ENCODE results near the gene ACOX1. TPM values are rescaled to one million over a fixed set of nuclear protein-coding genes. Genes with fewer than 3 reads are reported as not detected.

Gene ACOX1
- total and polyA plus RNA-seq, 4 donors = 33.3 to 293 (median 63.4) TPM

- WGBS = 87% methylated on average over 1 of the region's 1 CpG
- H3K36me3 ChIP-seq (ENCODE audit: control insufficient read depth in 4 of 4, insufficient read depth in 3 of 4, low read depth in 1 of 4, low read length in 3 of 4) = peaks cover 6 to 42% (median 34%) of the 10 kb centered on the region in 4 donors
- TF ChIP-seq HNF4G (IDR thresholded peaks at IDR 0.05) (no peak), FOXA2 (IDR thresholded peaks at IDR 0.05) (no peak), RXRA (IDR thresholded peaks at IDR 0.05) (no peak), FOXA1 (IDR thresholded peaks at IDR 0.05) (no peak), REST (IDR thresholded peaks at IDR 0.05) (no peak), NR2F2 (IDR thresholded peaks at IDR 0.05) (no peak), GABPA (IDR thresholded peaks at IDR 0.05 in 1 of 2, conservative IDR thresholded peaks at IDR 0.05 in 1 of 2) (no peak), YY1 (IDR thresholded peaks at IDR 0.05) (no peak), HNF4A (conservative IDR thresholded peaks at IDR 0.05) (no peak), JUND (IDR thresholded peaks at IDR 0.05) (no peak), RAD21 (IDR thresholded peaks at IDR 0.05) (no peak), ATF3 (IDR thresholded peaks at IDR 0.05) (no peak), EGR1 (IDR thresholded peaks at IDR 0.05; ENCODE audit: low read depth in 2 of 2) (no peak), TAF1 (conservative IDR thresholded peaks at IDR 0.05) (no peak), SP1 (IDR thresholded peaks at IDR 0.05) (no peak)
- TF ChIP-seq, protein P1, sequence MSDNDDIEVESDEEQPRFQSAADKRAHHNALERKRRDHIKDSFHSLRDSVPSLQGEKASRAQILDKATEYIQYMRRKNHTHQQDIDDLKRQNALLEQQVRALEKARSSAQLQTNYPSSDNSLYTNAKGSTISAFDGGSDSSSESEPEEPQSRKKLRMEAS (IDR thresholded peaks at IDR 0.05) = no peak
- TF ChIP-seq, protein P2, sequence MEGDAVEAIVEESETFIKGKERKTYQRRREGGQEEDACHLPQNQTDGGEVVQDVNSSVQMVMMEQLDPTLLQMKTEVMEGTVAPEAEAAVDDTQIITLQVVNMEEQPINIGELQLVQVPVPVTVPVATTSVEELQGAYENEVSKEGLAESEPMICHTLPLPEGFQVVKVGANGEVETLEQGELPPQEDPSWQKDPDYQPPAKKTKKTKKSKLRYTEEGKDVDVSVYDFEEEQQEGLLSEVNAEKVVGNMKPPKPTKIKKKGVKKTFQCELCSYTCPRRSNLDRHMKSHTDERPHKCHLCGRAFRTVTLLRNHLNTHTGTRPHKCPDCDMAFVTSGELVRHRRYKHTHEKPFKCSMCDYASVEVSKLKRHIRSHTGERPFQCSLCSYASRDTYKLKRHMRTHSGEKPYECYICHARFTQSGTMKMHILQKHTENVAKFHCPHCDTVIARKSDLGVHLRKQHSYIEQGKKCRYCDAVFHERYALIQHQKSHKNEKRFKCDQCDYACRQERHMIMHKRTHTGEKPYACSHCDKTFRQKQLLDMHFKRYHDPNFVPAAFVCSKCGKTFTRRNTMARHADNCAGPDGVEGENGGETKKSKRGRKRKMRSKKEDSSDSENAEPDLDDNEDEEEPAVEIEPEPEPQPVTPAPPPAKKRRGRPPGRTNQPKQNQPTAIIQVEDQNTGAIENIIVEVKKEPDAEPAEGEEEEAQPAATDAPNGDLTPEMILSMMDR (IDR thresholded peaks at IDR 0.05; ENCODE audit: low read depth, low read length, missing input control) = no peak
- TF ChIP-seq, protein P3, sequence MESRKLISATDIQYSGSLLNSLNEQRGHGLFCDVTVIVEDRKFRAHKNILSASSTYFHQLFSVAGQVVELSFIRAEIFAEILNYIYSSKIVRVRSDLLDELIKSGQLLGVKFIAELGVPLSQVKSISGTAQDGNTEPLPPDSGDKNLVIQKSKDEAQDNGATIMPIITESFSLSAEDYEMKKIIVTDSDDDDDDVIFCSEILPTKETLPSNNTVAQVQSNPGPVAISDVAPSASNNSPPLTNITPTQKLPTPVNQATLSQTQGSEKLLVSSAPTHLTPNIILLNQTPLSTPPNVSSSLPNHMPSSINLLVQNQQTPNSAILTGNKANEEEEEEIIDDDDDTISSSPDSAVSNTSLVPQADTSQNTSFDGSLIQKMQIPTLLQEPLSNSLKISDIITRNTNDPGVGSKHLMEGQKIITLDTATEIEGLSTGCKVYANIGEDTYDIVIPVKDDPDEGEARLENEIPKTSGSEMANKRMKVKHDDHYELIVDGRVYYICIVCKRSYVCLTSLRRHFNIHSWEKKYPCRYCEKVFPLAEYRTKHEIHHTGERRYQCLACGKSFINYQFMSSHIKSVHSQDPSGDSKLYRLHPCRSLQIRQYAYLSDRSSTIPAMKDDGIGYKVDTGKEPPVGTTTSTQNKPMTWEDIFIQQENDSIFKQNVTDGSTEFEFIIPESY (IDR thresholded peaks at IDR 0.05) = no peak
These were observed 35.5 kb downstream of the ACOX1 start for GRCh38 chr17:75943491-75943890.

More at GRCh38 chr17:75943491-75943890, 35.5 kb downstream of the ACOX1 start:
- H3K9me3 ChIP-seq (ENCODE audit: control insufficient read depth in 4 of 4, low read length in 3 of 4) = no peaks in the 10 kb centered on the region
- no peak overlapping the region for H3K4me3 ChIP-seq (ENCODE audit: low read depth in 1 of 3, low read length in 3 of 3)
- no peak overlapping the region for H3K9ac ChIP-seq (ENCODE audit: low read depth in 1 of 2, low read length in 2 of 2)
- DNase-seq (ENCODE audit: low spot score) = no peak
- H3K27ac ChIP-seq (ENCODE audit: low read depth in 1 of 2, low read length in 2 of 2) = no peak overlapping the region
- peaks cover 0 to 17% (median 9%) of the 10 kb centered on the region in 4 donors for H3K4me1 ChIP-seq (ENCODE audit: control insufficient read depth in 4 of 4, insufficient read depth in 4 of 4, low read length in 3 of 4)
- H3K27me3 ChIP-seq (ENCODE audit: control insufficient read depth in 4 of 4, insufficient read depth in 4 of 4, low read length in 3 of 4) = no peaks in the 10 kb centered on the region
